NB4 (cell line): Measurements from ENCODE around the gene FARP1.

ENCODE experiments used
- CTCF ChIP-seq: IDR thresholded peaks from one replicate; pipeline ENCODE4 v1.5.1; 2012; ENCODE audit warnings: low read depth, low read length
- POLR2A ChIP-seq: IDR thresholded peaks from 2 replicates; pipeline ENCODE4 v1.6.1; 2011; ENCODE audit warnings: mild to moderate bottlenecking; ENCODE audit not compliant: insufficient read length; ENCODE audit errors: extremely low read depth

GRCh38 chr13:98313023-98313921, 170.4 kb downstream of the FARP1 start:
- TF ChIP-seq POLR2A (no peak), CTCF (no peak)
